Breast epithelium (tissue), 3 donors: ENCODE measurements around the gene GARRE1.
"Not testable (repeated sequence)": the region's sequence is repeated elsewhere in the genome, so short reads cannot be mapped to it uniquely, and the experiment has no call there.

Source experiments
- POLR2A ChIP-seq: fragments of 450-650 bp; IDR thresholded peaks from one replicate; pipeline ENCODE4 v1.6.1; 2016; ENCODE audit warnings: antibody characterized with exemption, mild to moderate bottlenecking, moderate library complexity
- TF ChIP-seq, protein P1 (sequence below), 3 donors: fragments of 450-650 bp; IDR thresholded peaks; one replicate each; pipeline ENCODE4 v1.5.1; 2016 to 2017; ENCODE audit warnings: antibody characterized with exemption in 3 of 3, mild to moderate bottlenecking in 3 of 3, moderate library complexity in 3 of 3

DNA sequence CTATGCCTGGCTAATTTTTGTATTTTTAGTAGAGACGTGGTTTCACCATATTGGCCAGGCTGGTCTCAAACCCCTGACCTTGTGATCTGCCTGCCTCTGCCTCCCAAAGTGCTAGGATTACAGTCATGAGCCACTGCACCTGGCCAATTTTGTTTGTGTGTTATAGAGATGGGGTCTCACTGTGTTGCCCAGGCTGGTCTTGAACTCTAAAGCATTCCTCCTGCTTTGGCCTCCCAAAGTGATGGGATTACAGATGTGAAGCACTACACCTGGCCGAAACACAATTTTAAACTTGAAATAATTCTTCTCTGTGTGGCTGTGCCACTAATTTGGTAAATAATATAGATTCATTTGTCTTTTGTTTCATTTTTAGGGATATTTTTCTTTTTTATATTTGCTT is 27.1 kb downstream of the GARRE1 start:
- TF ChIP-seq, protein P1, sequence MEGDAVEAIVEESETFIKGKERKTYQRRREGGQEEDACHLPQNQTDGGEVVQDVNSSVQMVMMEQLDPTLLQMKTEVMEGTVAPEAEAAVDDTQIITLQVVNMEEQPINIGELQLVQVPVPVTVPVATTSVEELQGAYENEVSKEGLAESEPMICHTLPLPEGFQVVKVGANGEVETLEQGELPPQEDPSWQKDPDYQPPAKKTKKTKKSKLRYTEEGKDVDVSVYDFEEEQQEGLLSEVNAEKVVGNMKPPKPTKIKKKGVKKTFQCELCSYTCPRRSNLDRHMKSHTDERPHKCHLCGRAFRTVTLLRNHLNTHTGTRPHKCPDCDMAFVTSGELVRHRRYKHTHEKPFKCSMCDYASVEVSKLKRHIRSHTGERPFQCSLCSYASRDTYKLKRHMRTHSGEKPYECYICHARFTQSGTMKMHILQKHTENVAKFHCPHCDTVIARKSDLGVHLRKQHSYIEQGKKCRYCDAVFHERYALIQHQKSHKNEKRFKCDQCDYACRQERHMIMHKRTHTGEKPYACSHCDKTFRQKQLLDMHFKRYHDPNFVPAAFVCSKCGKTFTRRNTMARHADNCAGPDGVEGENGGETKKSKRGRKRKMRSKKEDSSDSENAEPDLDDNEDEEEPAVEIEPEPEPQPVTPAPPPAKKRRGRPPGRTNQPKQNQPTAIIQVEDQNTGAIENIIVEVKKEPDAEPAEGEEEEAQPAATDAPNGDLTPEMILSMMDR (IDR thresholded peaks at IDR 0.05) = not testable (repeated sequence)
- TF ChIP-seq POLR2A = not testable (repeated sequence)
